Astrocyte (in vitro differentiated cells and primary cell): ENCODE results near the gene PELI2. TPM values are rescaled to one million over a fixed set of nuclear protein-coding genes. Genes with fewer than 3 reads are reported as not detected.

ENCODE experiments used
- DNase-seq: peaks from one replicate; pipeline ENCODE4 v3.0.0-alpha.2; 2010; ENCODE audit warnings: low read depth
- FAIRE-seq: peaks from 2 replicates; lab custom pipeline; 2011; peaks lifted over from hg19 to GRCh38; lab: Jason Lieb, UNC
- H2AFZ ChIP-seq: 2 replicates; pipeline ENCODE4 v1.6.0; 2012; ENCODE audit warnings: low read depth, low read length, inconsistent platforms
- H3K27ac ChIP-seq: 2 replicates; pipeline ENCODE4 v1.5.1; 2011; ENCODE audit warnings: low read depth, low read length, inconsistent platforms
- H3K27me3 ChIP-seq: 2 replicates; pipeline ENCODE4 v1.6.0; 2011; ENCODE audit warnings: low read length, inconsistent platforms; ENCODE audit not compliant: insufficient read depth
- H3K36me3 ChIP-seq: 2 replicates; pipeline ENCODE4 v1.5.1; 2011; ENCODE audit warnings: low read length, inconsistent platforms; ENCODE audit not compliant: insufficient read depth
- H3K4me1 ChIP-seq: 2 replicates; pipeline ENCODE4 v1.5.1; 2011; ENCODE audit warnings: low read length, inconsistent platforms; ENCODE audit not compliant: insufficient read depth
- H3K4me2 ChIP-seq: 2 replicates; pipeline ENCODE4 v1.6.0; 2012; ENCODE audit warnings: low read length, inconsistent platforms
- H3K4me3 ChIP-seq: 2 replicates; pipeline ENCODE4 v1.5.1; 2011; ENCODE audit warnings: low read depth, mild to moderate bottlenecking, low read length, inconsistent platforms; ENCODE audit not compliant: insufficient read depth
- H3K79me2 ChIP-seq: 2 replicates; pipeline ENCODE4 v1.6.0; 2012; ENCODE audit warnings: mild to moderate bottlenecking, low read length, inconsistent platforms; ENCODE audit not compliant: insufficient read depth
- H3K9ac ChIP-seq: 2 replicates; pipeline ENCODE4 v1.6.0; 2012; ENCODE audit warnings: mild to moderate bottlenecking, low read length, inconsistent platforms
- H3K9me3 ChIP-seq: 2 replicates; pipeline ENCODE4 v1.5.1; 2012; ENCODE audit warnings: low read depth, mild to moderate bottlenecking, low read length, inconsistent platforms; ENCODE audit not compliant: insufficient read depth
- H4K20me1 ChIP-seq: 2 replicates; pipeline ENCODE4 v1.6.0; 2012; ENCODE audit warnings: low read length, inconsistent platforms; ENCODE audit not compliant: insufficient read depth
- H3K27ac Mint-ChIP-seq: one replicate; pipeline ENCODE4 v1.8.0; 2021; ENCODE audit warnings: mild to moderate bottlenecking, mixed read lengths; ENCODE audit not compliant: unreplicated experiment
- H3K27me3 Mint-ChIP-seq: one replicate; pipeline ENCODE4 v1.8.0; 2021; ENCODE audit warnings: low read depth, mixed read lengths; ENCODE audit not compliant: unreplicated experiment
- H3K36me3 Mint-ChIP-seq: one replicate; pipeline ENCODE4 v1.8.0; 2021; ENCODE audit warnings: low read depth, mixed read lengths; ENCODE audit not compliant: unreplicated experiment
- H3K4me1 Mint-ChIP-seq: one replicate; pipeline ENCODE4 v1.8.0; 2021; ENCODE audit warnings: low read depth, mixed read lengths; ENCODE audit not compliant: unreplicated experiment
- H3K4me3 Mint-ChIP-seq: one replicate; pipeline ENCODE4 v1.8.0; 2021; ENCODE audit warnings: mild to moderate bottlenecking, moderate library complexity, mixed read lengths; ENCODE audit not compliant: unreplicated experiment
- H3K9me3 Mint-ChIP-seq: one replicate; pipeline ENCODE4 v1.8.0; 2021; ENCODE audit warnings: mild to moderate bottlenecking, mixed read lengths; ENCODE audit not compliant: unreplicated experiment
- CTCF ChIP-seq: IDR thresholded peaks from 2 replicates; pipeline ENCODE4 v1.5.1; 2011; ENCODE audit warnings: low read depth, mild to moderate bottlenecking, inconsistent platforms, low read length, moderate library complexity; ENCODE audit not compliant: insufficient read depth
- EZH2 ChIP-seq: IDR thresholded peaks from 2 replicates; pipeline ENCODE4 v1.6.1; 2012; ENCODE audit warnings: mild to moderate bottlenecking, low read length, inconsistent platforms; ENCODE audit not compliant: insufficient read depth
- total RNA-seq: library from RNA; stranded (reverse); gene quantifications from 2 replicates; pipeline ENCODE4 v1.2.1, GENCODE V29; 2021

Gene PELI2
- total RNA-seq, 1 donor from 2014 or later: 5.3 TPM

- H3K27me3 ChIP-seq: no peaks in the 10 kb centered on the region
Observed at GRCh38 chr14:56127156-56127555, 8.9 kb downstream of the PELI2 start.

DNA sequence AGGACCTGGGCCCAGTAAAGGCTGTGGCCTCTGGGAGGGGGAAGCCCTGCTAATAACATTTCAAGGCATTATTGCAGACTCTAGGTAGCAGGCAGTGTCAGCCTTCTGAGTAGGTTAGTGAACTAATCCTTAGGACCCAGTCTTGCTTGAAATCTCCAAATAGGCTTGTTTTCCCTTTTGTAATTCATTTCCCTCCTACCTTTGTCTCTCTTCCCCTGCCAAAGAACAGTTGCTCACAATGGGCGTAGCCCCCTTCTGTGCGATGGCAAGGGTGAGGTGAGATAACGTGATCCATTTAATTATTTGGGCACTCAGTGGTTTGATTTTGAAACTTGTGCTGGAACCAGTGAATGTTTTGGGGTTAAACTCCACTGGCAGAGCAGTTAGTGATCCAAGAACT, 10.9 kb downstream of the PELI2 start:
- no peak overlapping the region for H3K9ac ChIP-seq
- H3K9me3 ChIP-seq: no peaks in the 10 kb centered on the region
- peaks cover 61% of the 10 kb centered on the region for H3K79me2 ChIP-seq
- TF ChIP-seq EZH2 (no peak), CTCF (no peak)
- H3K4me3 Mint-ChIP-seq: no peak overlapping the region
- H3K4me1 Mint-ChIP-seq: peaks cover 23% of the 10 kb centered on the region
- no peak for FAIRE-seq
- no peak for DNase-seq
- H3K9me3 Mint-ChIP-seq: no peaks in the 10 kb centered on the region
- H4K20me1 ChIP-seq: peaks cover 74% of the 10 kb centered on the region
- no peak overlapping the region for H3K27ac Mint-ChIP-seq
- no peaks in the 10 kb centered on the region for H3K36me3 ChIP-seq
- no peaks in the 10 kb centered on the region for H3K36me3 Mint-ChIP-seq
- H3K4me1 ChIP-seq: peaks cover 6% of the 10 kb centered on the region
- no peak overlapping the region for H3K27ac ChIP-seq
- H3K27me3 ChIP-seq: no peaks in the 10 kb centered on the region
- no peak overlapping the region for H2AFZ ChIP-seq
- no peak overlapping the region for H3K4me2 ChIP-seq
- peaks cover 3% of the 10 kb centered on the region for H3K27me3 Mint-ChIP-seq
- H3K4me3 ChIP-seq: no peak overlapping the region

More at GRCh38 chr14:56127156-56127555, 8.9 kb downstream of the PELI2 start:
- H3K36me3 ChIP-seq: no peaks in the 10 kb centered on the region
- Mint-ChIP-seq H3K4me1 (peaks cover 26% of the 10 kb centered on the region), H3K9me3 (no peaks in the 10 kb centered on the region), H3K36me3 (no peaks in the 10 kb centered on the region), H3K27me3 (peaks cover 3% of the 10 kb centered on the region), H3K27ac (no peak overlapping the region), H3K4me3 (no peak overlapping the region)
- H3K9ac ChIP-seq: no peak overlapping the region
- no peaks in the 10 kb centered on the region for H3K9me3 ChIP-seq
- no peak overlapping the region for H3K4me2 ChIP-seq
- TF ChIP-seq EZH2 (no peak), CTCF (no peak)
- no peak overlapping the region for H3K27ac ChIP-seq
- no peak overlapping the region for H2AFZ ChIP-seq
- FAIRE-seq (no peak), DNase-seq (no peak)
- H4K20me1 ChIP-seq: peaks cover 72% of the 10 kb centered on the region
- no peak overlapping the region for H3K4me3 ChIP-seq
- peaks cover 3% of the 10 kb centered on the region for H3K4me1 ChIP-seq
- peaks cover 67% of the 10 kb centered on the region for H3K79me2 ChIP-seq

DNA sequence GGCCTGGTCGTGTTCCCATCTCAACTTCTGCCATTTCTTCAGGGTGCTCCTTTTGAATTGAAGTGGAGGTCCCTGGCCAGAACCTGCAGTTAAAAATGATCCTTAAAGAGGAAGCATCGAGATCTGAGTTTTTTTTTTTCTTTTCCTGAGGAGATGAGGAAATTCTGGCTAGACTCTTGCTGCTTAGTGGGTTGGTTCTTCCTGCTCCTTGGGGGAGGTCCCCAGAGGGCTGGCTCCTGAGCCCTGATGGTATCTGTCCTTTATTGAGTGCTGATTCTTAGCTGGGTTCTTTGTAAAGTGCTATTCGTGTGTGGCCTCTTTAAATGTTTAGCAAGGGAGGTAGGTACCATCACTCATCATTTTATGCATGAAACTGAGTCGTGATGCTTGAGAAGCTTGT, 11.7 kb downstream of the PELI2 start:
- Mint-ChIP-seq H3K9me3 (no peaks in the 10 kb centered on the region), H3K4me3 (no peak overlapping the region), H3K36me3 (no peaks in the 10 kb centered on the region), H3K4me1 (peaks cover 17% of the 10 kb centered on the region), H3K27ac (no peak overlapping the region), H3K27me3 (peaks cover 3% of the 10 kb centered on the region)
- Histone ChIP-seq H3K4me1 (peaks cover 3% of the 10 kb centered on the region), H4K20me1 (peaks cover 67% of the 10 kb centered on the region), H3K4me3 (no peak overlapping the region), H3K79me2 (peaks cover 57% of the 10 kb centered on the region), H3K9me3 (no peaks in the 10 kb centered on the region), H3K4me2 (no peak overlapping the region), H2AFZ (no peak overlapping the region), H3K27ac (no peak overlapping the region), H3K27me3 (no peaks in the 10 kb centered on the region), H3K36me3 (no peaks in the 10 kb centered on the region), H3K9ac (no peak overlapping the region)
- FAIRE-seq (no peak), DNase-seq (no peak)
- TF ChIP-seq CTCF (no peak), EZH2 (no peak)
